Stimulated activated naive CD8-positive, alpha-beta T cell treated with anti-CD3 and anti-CD28 coated beads, Interleukin-15, amount 100 ng/mL, for 72 hours (primary cell): ENCODE measurements around the gene ATP2B3.

Source experiments
- ATAC-seq: fragments of 150-1000 bp; cut with Tn5 transposase; 2 replicates; pipeline ENCODE4 v1.10.0; 2021; ENCODE audit warnings: mild to moderate bottlenecking, moderate library complexity
- DNase-seq, 2 donors: peaks; one replicate each; pipeline ENCODE4 v3.0.0; 2021 to 2022
- H3K27ac Mint-ChIP-seq, 2 donors: one replicate each; pipeline ENCODE4 v1.8.0; 2022; ENCODE audit warnings: mild to moderate bottlenecking in 2 of 2, mixed read lengths in 2 of 2, moderate library complexity in 2 of 2
- H3K27me3 Mint-ChIP-seq: one replicate; pipeline ENCODE4 v1.8.0; 2022; ENCODE audit warnings: mixed read lengths
- H3K4me1 Mint-ChIP-seq: one replicate; pipeline ENCODE4 v1.8.0; 2022; ENCODE audit warnings: mild to moderate bottlenecking, mixed read lengths
- H3K4me3 Mint-ChIP-seq, 2 donors: one replicate each; pipeline ENCODE4 v1.8.0; 2022; ENCODE audit warnings: mild to moderate bottlenecking in 2 of 2, mixed read lengths in 2 of 2, moderate library complexity in 1 of 2
- H3K9me3 Mint-ChIP-seq, 2 donors: one replicate each; pipeline ENCODE4 v1.8.0; 2022; ENCODE audit warnings: mixed read lengths in 2 of 2

The ATP2B3 gene

GRCh38 chrX:153626863-153627674, 109.6 kb downstream of the ATP2B3 start:
- Mint-ChIP-seq H3K4me3 (no peak overlapping the region), H3K9me3 (no peaks in the 10 kb centered on the region), H3K27me3 (no peaks in the 10 kb centered on the region), H3K27ac (no peak overlapping the region), H3K4me1 (no peaks in the 10 kb centered on the region)
- DNase-seq (no peak), ATAC-seq (no peak)

- H3K4me3 Mint-ChIP-seq, result no peak overlapping the region
- H3K27me3 Mint-ChIP-seq, result no peaks in the 10 kb centered on the region
- no peak for DNase-seq
- no peaks in the 10 kb centered on the region for H3K9me3 Mint-ChIP-seq
- no peak for ATAC-seq
- H3K4me1 Mint-ChIP-seq, result no peaks in the 10 kb centered on the region
- no peak overlapping the region for H3K27ac Mint-ChIP-seq
Measured at GRCh38 chrX:153627675-153628111, 110.3 kb downstream of the ATP2B3 start.

DNA sequence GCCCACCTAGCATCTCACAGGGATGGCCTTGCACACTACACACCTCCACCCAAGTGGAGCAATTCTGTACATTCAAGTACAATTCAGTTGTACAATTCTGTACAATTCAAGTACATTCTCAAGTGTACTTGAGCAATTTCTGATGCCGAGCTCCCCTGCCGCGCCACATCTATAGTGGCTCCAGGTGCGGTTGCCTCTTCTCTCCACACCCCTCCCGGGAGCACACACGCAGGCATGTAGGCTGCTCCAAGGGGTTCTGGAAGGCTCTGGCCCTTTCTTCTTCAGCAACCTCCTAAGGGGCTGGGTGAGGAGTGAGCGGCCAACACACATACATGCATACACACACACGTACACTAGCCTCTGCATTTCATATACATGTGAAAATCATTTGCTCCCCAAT, 110.7 kb downstream of the ATP2B3 start:
- H3K4me1 Mint-ChIP-seq, result no peaks in the 10 kb centered on the region
- H3K9me3 Mint-ChIP-seq, result no peaks in the 10 kb centered on the region
- no peak overlapping the region for H3K4me3 Mint-ChIP-seq
- DNase-seq (no peak), ATAC-seq (no peak)
- H3K27me3 Mint-ChIP-seq, result no peaks in the 10 kb centered on the region
- no peak overlapping the region for H3K27ac Mint-ChIP-seq

- Mint-ChIP-seq H3K9me3 (no peaks in the 10 kb centered on the region), H3K27me3 (no peaks in the 10 kb centered on the region), H3K27ac (no peak overlapping the region), H3K4me3 (no peak overlapping the region), H3K4me1 (no peaks in the 10 kb centered on the region)
- DNase-seq (no peak), ATAC-seq (no peak)
Measured at GRCh38 chrX:153628665-153629064, 111.2 kb downstream of the ATP2B3 start.

- Mint-ChIP-seq H3K4me1 (no peaks in the 10 kb centered on the region), H3K9me3 (no peaks in the 10 kb centered on the region), H3K27me3 (peaks cover 14% of the 10 kb centered on the region), H3K27ac (no peak overlapping the region), H3K4me3 (no peak overlapping the region)
- no peak for DNase-seq
- ATAC-seq, result no peak
Measured at GRCh38 chrX:153631346-153631745, 113.9 kb downstream of the ATP2B3 start.

- DNase-seq, result no peak
- ATAC-seq, result no peak
- Mint-ChIP-seq H3K9me3 (no peaks in the 10 kb centered on the region), H3K4me3 (no peak overlapping the region), H3K27me3 (peaks cover 14% of the 10 kb centered on the region), H3K27ac (no peak overlapping the region), H3K4me1 (no peaks in the 10 kb centered on the region)
Measured at GRCh38 chrX:153631907-153632594, 114.6 kb downstream of the ATP2B3 start.
